HepG2 (cell line): ENCODE data around the gene CD180. TPM values are rescaled to one million over a fixed set of nuclear protein-coding genes. Genes with fewer than 3 reads are reported as not detected.

ENCODE experiments used
- ATF7 ChIP-seq, 2 experiments: fragments of 450-650 bp in 1 of 2; sonication (generic) in 1 of 2; formaldehyde crosslinking in 1 of 2; IDR thresholded peaks; 2 replicates each; pipeline versions ENCODE4 v1.4.0 to v1.6.1; 2016 to 2020; ENCODE audit warnings: antibody characterized with exemption in 1 of 2, mild to moderate bottlenecking in 1 of 2, missing genetic modification reagents in 1 of 2
- FIP1L1 ChIP-seq: fragments of 200-400 bp; formaldehyde crosslinking; IDR thresholded peaks from 2 replicates; pipeline ENCODE4 v1.6.1; 2018; ENCODE audit warnings: low read depth, mild to moderate bottlenecking, low read length, moderate library complexity, borderline replicate concordance; ENCODE audit not compliant: insufficient read depth
- HIC2 ChIP-seq: sonication (generic); formaldehyde crosslinking; IDR thresholded peaks from 2 replicates; pipeline ENCODE4 v1.9.0; 2022; ENCODE audit warnings: low read depth, missing genetic modification reagents
- ISL2 ChIP-seq: sonication (generic); formaldehyde crosslinking; IDR thresholded peaks from 2 replicates; pipeline ENCODE4 v1.5.0; 2020; ENCODE audit warnings: missing genetic modification reagents
- ISX ChIP-seq: sonication (generic); formaldehyde crosslinking; conservative IDR thresholded peaks from 2 replicates; pipeline ENCODE4 v1.5.0; 2020; ENCODE audit warnings: missing genetic modification reagents
- RNF219 ChIP-seq: sonication (generic); formaldehyde crosslinking; IDR thresholded peaks from 2 replicates; pipeline ENCODE4 v1.5.0; 2020; ENCODE audit warnings: mild to moderate bottlenecking, missing genetic modification reagents
- SIN3A ChIP-seq: IDR thresholded peaks from 2 replicates; pipeline ENCODE4 v1.6.1; 2011; ENCODE audit warnings: low read depth, mild to moderate bottlenecking, control low read depth, low read length, borderline replicate concordance
- SNAI1 ChIP-seq: sonication (generic); formaldehyde crosslinking; IDR thresholded peaks from 2 replicates; pipeline ENCODE4 v1.5.0; 2020; ENCODE audit warnings: mild to moderate bottlenecking, missing genetic modification reagents, borderline replicate concordance
- SPEN ChIP-seq: sonication (generic); formaldehyde crosslinking; IDR thresholded peaks from 2 replicates; pipeline ENCODE4 v1.5.1; 2020; ENCODE audit warnings: low read depth, mild to moderate bottlenecking, missing genetic modification reagents
- TP53 ChIP-seq: sonication (generic); formaldehyde crosslinking; conservative IDR thresholded peaks from 2 replicates; pipeline ENCODE4 v1.4.0; 2020; ENCODE audit warnings: missing genetic modification reagents
- USF2 ChIP-seq, 2 experiments: sonication (generic) in 1 of 2; formaldehyde crosslinking in 1 of 2; IDR thresholded peaks; 2 replicates each; pipeline versions ENCODE4 v1.5.1 to v1.6.1; 2011 to 2020; ENCODE audit warnings: borderline replicate concordance in 1 of 2, low read depth in 1 of 2, low read length in 1 of 2, mild to moderate bottlenecking in 1 of 2, missing genetic modification reagents in 1 of 2, moderate library complexity in 1 of 2
- ZBTB43 ChIP-seq: sonication (generic); formaldehyde crosslinking; conservative IDR thresholded peaks from 2 replicates; pipeline ENCODE4 v1.4.0; 2020; ENCODE audit warnings: missing genetic modification reagents
- ZBTB8A ChIP-seq: sonication (generic); formaldehyde crosslinking; IDR thresholded peaks from 2 replicates; pipeline ENCODE4 v1.4.0; 2020; ENCODE audit warnings: mild to moderate bottlenecking, low read depth, missing genetic modification reagents, borderline replicate concordance
- ZFP36 ChIP-seq: fragments of 150-350 bp; IDR thresholded peaks from 2 replicates; pipeline ENCODE4 v1.6.1; 2018; ENCODE audit warnings: borderline replicate concordance, low read length, low read depth; ENCODE audit not compliant: partially characterized antibody
- ZFP90 ChIP-seq: sonication (generic); formaldehyde crosslinking; IDR thresholded peaks from 2 replicates; pipeline ENCODE4 v1.8.0; 2022; ENCODE audit warnings: missing genetic modification reagents, mild to moderate bottlenecking, inconsistent platforms, borderline replicate concordance
- ZNF282 ChIP-seq: fragments of 450-650 bp; IDR thresholded peaks from 2 replicates; pipeline ENCODE4 v1.6.1; 2018; ENCODE audit not compliant: partially characterized antibody
- ZNF501 ChIP-seq: sonication (generic); formaldehyde crosslinking; IDR thresholded peaks from 2 replicates; pipeline ENCODE4 v1.5.1; 2020; ENCODE audit warnings: mild to moderate bottlenecking, moderate library complexity, missing genetic modification reagents
- ZNF761 ChIP-seq: sonication (generic); formaldehyde crosslinking; conservative IDR thresholded peaks from 2 replicates; pipeline ENCODE4 v1.4.0; 2020; ENCODE audit warnings: mild to moderate bottlenecking, missing genetic modification reagents
- ZNF891 ChIP-seq: sonication (generic); formaldehyde crosslinking; IDR thresholded peaks from 2 replicates; pipeline ENCODE4 v1.5.0; 2020; ENCODE audit warnings: mild to moderate bottlenecking, missing genetic modification reagents
- polyA plus RNA-seq, 8 experiments: library from polyadenylated mRNA; depleted of rRNA in 3 of 8; stranded (reverse) in 7 of 8; unstranded in 1 of 8; fragments of >200 nt; fragmentation: Illumina TruSeq in 4 of 8; extraction: Trizol in 4 of 8; gene quantifications; 2 replicates each; pipeline versions ENCODE4 v1.2.1 to v1.2.3, GENCODE V29; 2011 to 2016; ENCODE audit warnings: low read depth in 4 of 8, missing spikeins in 1 of 8, mixed read lengths in 1 of 8; ENCODE audit not compliant: insufficient read depth in 1 of 8
- total RNA-seq, 5 experiments: library from RNA; depleted of rRNA; stranded (reverse); fragments of >200 nt; fragmentation: Illumina TruSeq; extraction: Trizol; gene quantifications; 2 replicates each; pipeline ENCODE4 v1.2.3, GENCODE V29; 2016; ENCODE audit warnings: low read depth in 1 of 5

The CD180 gene
- total and polyA plus RNA-seq, 2 of the 13 experiments (the other 11 are each of a cell fraction or from before 2014, with no cell fraction given) = not detected

- TF ChIP-seq HIC2 (CRISPR knock-in tag) (0 out of 2 replicates have a peak, but pooled peaks have one; percentile 57), FIP1L1 (no peak), ZFP90 (CRISPR knock-in tag) (peak; percentile 58; the same call in 1 of the 2 replicates), RNF219 (CRISPR knock-in tag) (no peak), ZFP36 (no peak), ZBTB8A (no peak), ZNF761 (peak; percentile 58; the same call in 1 of the 2 replicates), ZNF501 (CRISPR knock-in tag) (peak; percentile 65; the same call in 1 of the 2 replicates), SIN3A (0 out of 2 replicates have a peak, but pooled peaks have one; percentile 52), ATF7 (IDR thresholded peaks at IDR 0.05) (no peak), ATF7 (CRISPR knock-in tag; IDR thresholded peaks at IDR 0.05) (0 out of 2 replicates have a peak, but pooled peaks have one; percentile 15), TP53 (CRISPR knock-in tag) (no peak), ZBTB43 (CRISPR knock-in tag) (0 out of 2 replicates have a peak, but pooled peaks have one; percentile 57), SNAI1 (no peak), ISL2 (CRISPR knock-in tag) (peak; percentile 33; the same call in 1 of the 2 replicates), ISX (no peak), SPEN (CRISPR knock-in tag) (no peak), ZNF282 (no peak), ZNF891 (no peak), USF2 (IDR thresholded peaks at IDR 0.05; ENCODE audit: low read depth, low read length) (no peak), USF2 (CRISPR knock-in tag; IDR thresholded peaks at IDR 0.05; ENCODE audit: borderline replicate concordance) (no peak)
Measured at GRCh38 chr5:67215519-67216471, 19.2 kb upstream of the CD180 start (continued).
